Mesodermal cell (in vitro differentiated cells): Measurements from ENCODE around the gene FLAD1.
A peak's percentile ranks its signal among the peaks of the same experiment; 100 is the strongest.

ENCODE experiments used
- H3K27ac ChIP-seq: 2 replicates; pipeline ENCODE4 v1.7.0; 2013; ENCODE audit warnings: mild to moderate bottlenecking, low read depth, low read length, moderate library complexity; ENCODE audit not compliant: severe bottlenecking
- H3K36me3 ChIP-seq: 2 replicates; pipeline ENCODE4 v1.7.1; 2013; ENCODE audit warnings: mild to moderate bottlenecking, low read length, moderate library complexity; ENCODE audit not compliant: control insufficient read depth, insufficient read depth
- H3K4me1 ChIP-seq: one replicate; pipeline ENCODE4 v1.7.1; 2013; ENCODE audit warnings: mild to moderate bottlenecking, low read length; ENCODE audit not compliant: insufficient read depth, control insufficient read depth, poor library complexity, severe bottlenecking
- H3K4me3 ChIP-seq: 2 replicates; pipeline ENCODE4 v1.7.0; 2013; ENCODE audit warnings: low read length, control low read depth, mild to moderate bottlenecking; ENCODE audit not compliant: insufficient read depth, poor library complexity, severe bottlenecking; ENCODE audit errors: extremely low read depth
- H3K9me3 ChIP-seq: 2 replicates; pipeline ENCODE4 v1.7.1; 2013; ENCODE audit warnings: mild to moderate bottlenecking, low read length, moderate library complexity; ENCODE audit not compliant: control insufficient read depth
- whole genome bisulfite sequencing, 2 experiments: methylation state at CpG; one replicate each; pipeline ENCODE4 v1.1.5; 2013; ENCODE audit warnings: missing lambda C conversion rate in 2 of 2; ENCODE audit not compliant: insufficient coverage in 2 of 2; 5-methylcytosine and 5-hydroxymethylcytosine counted together

FLAD1 gene

DNA sequence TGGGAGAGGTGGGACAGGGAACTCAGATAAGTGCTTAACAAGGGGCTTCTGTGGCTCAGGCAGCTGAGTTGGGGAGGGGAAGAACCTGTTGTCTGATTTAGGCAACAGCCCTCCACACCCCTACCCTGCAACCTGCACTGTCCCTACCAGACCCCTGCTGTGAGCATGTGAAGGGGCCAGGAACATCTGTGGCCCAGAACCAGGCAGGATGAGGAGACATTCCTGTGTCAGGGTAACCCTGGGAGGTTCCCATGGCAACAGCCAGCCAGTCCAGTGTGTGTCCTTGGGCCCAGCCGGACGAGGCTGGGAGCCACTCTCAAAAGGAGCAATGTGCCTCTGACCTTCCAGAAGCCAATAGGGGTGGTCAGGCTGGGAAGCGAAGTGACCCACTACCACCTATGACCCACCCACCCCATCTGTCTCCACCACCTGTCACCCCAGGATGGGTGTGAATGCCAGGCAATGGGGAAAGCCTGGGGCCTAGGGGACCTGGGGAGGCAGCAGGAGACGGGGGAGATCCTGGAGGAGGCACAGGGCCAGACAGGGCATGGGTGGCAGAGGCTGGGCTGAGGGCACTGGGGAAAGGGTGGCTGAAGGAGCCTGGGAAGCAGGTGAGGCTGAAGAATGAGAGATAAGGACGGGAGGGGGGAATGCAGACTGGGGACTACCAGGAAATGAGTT lies 41.7 kb upstream of the FLAD1 start:
- peak overlapping the region; percentile 16 for H3K27ac ChIP-seq
- peaks cover 11% of the 10 kb centered on the region for H3K4me1 ChIP-seq
- peaks cover 19% of the 10 kb centered on the region for H3K36me3 ChIP-seq
- H3K9me3 ChIP-seq, result no peaks in the 10 kb centered on the region
- no peak overlapping the region for H3K4me3 ChIP-seq
- 70 to 85% methylated on average over 3 to 4 of the region's 5 CpGs for WGBS, 2 experiments

DNA sequence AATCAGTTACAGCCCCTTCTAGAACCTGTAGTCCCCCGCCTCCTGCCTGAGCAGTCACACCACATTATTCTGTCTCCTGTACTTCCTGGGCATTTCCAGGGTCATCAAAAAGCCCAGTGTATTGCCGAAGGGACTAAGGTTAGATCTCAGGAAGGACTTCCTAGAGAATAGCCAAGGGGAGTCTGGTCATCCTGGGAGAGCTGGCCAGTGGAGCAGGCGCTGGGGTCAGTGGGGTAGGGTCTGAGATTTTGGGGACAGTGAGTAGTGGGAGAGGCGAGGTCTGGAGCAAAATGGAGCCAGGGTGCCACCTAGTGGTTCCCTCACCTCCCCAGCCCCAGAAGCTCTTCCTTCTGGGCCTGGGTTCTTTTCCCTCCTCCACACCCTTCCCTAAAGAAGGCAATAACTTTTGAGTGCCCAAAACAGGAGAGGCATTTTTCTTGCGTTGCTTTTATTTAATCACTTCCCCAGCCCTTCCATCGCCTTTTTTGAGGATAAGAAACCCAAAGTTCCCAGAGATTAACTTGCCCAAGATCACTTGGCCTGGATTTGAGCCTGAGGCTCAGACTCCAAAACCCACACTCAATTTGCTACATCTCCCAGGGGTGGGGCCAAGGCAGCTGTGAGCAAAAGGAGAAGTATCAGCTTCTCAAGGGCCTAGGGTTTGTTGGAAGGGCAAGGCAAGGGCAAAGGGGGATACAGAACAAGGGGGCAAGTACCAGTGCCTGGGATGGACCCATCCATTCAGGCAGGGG lies 39.3 kb upstream of the FLAD1 start:
- WGBS, 2 experiments, result 10 to 52% methylated on average over 2 to 5 of the region's 6 CpGs
- Histone ChIP-seq H3K9me3 (no peaks in the 10 kb centered on the region), H3K36me3 (peaks cover 34% of the 10 kb centered on the region), H3K4me1 (peaks cover 11% of the 10 kb centered on the region), H3K4me3 (no peak overlapping the region), H3K27ac (no peak overlapping the region)

DNA sequence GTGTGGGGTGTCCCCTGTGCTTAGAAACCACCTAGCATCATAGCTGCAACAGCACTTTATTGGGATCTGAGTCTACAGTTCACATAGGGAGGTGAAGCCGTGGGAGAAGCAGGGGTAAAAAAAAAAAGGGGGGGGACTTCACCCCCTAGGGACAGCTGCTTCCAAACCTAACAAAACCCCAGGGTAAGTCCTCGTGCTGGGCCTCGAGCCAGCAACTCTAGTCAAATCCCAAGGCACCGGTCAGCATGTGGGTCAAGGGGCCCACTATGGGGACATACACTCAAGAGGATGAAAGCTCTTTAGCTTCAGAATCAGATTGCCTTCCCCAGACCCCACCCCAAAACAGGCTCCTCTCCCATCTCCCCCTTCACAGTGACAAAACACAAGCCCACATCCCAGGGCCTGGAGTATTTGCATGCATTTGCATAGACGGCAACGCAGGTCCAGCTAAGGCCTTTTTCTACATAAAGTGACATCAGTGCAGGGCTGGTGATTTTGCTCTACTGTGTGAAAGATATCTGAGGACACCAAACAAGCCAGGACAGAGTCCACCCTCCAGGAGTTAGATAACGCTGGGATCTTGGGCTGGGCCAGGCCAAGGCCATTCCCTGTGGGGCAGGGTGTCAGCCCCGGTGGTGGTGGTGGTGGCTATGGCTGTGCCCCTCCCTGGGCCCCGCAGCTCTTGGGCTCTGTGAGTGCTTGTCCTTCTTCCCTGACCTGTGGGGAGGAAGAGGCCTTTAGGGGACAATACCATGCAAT lies 38.6 kb upstream of the FLAD1 start:
- no peaks in the 10 kb centered on the region for H3K9me3 ChIP-seq
- WGBS, 2 experiments, result 85 to 94% methylated on average over 5 to 7 of the region's 9 CpGs
- no peak overlapping the region for H3K4me3 ChIP-seq
- peaks cover 11% of the 10 kb centered on the region for H3K4me1 ChIP-seq
- H3K36me3 ChIP-seq, result peaks cover 34% of the 10 kb centered on the region
- H3K27ac ChIP-seq, result no peak overlapping the region

DNA sequence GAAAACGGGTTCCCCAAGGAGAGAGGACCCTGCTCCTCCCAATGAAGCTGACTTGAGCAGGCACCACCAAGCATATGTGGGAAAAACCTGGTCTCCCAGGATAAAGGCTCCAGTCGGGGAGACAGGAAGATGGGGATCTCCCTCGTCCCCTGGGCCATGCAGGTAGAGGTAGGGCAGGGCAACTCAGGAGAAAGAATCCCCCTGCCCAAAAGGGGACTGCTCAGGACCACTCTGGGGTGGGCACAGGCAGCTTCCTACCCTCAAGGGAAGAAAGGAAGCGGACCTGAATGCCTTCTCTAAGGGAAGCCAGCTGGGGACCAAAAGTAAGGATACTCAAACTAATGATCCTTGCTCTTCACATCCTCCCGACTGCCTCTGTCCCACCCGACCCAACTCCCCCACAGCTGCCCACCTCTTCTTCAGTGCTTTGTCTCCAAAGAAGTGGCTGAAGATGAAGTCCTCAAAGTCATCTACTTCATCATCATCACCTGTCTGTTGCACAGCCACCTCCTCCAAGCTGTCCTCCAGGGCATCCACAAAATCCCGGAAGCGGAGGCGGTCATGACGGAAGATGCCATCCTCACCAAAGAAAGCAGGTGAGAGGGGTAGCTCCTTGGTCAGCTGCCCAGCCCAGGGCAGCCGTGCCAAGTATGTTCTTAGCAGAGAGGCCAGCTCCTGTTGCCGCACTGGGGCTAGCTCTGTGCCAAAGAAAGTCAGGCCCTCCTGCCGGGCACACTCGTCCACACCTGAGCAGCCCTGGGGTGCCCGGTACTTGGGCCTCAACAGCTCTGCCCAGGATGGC lies 37.8 kb upstream of the FLAD1 start:
- 89 to 92% methylated on average over 12 to 14 of the region's 15 CpGs for WGBS, 2 experiments
- no peaks in the 10 kb centered on the region for H3K9me3 ChIP-seq
- peaks cover 36% of the 10 kb centered on the region for H3K36me3 ChIP-seq
- no peak overlapping the region for H3K27ac ChIP-seq
- no peak overlapping the region for H3K4me3 ChIP-seq
- H3K4me1 ChIP-seq, result peaks cover 11% of the 10 kb centered on the region

DNA sequence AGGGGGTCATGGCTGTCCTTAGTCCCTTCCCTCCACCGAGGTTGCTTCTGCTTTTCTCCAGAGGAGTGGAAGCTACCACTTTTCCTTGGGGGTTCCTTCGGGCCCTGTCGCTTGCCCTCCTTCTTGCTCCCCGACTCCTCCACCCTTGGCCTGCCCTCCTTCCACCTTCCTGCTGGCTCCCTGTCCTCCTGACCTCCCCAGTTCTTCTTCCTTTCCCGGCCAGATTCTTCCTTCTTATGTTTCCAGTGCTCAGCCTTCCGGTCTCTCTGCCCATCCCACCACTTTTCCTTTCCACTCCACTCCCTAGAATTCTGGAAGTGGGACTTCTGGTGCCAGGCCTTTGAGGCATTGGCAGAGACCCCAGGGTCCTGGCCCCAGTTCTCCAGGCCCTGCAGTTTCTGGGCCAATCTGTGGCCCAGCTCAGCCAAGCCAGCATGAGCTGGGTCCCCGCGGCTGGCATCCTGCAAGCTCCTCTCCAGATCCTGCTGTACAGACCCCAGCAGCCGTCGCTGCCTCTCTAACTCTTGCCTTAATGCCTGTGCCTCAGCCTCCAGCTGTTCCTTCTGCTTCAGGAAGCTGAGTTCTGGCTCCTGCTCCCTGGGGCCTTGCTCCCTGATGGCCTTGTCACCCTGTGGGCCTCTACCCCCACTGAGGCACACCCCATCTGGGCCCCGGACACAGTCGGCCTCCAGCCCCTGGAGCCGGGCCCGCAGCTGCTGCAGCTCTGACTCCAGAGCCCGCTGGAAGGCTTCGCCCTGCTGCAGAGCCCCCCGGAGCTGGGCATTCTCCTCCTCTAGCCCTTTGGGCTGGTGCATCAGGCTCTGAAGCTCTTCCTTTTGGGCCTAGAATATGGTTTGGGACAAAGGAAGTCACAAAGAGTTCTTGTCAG lies 36.9 kb upstream of the FLAD1 start:
- H3K36me3 ChIP-seq, result peaks cover 45% of the 10 kb centered on the region
- no peak overlapping the region for H3K27ac ChIP-seq
- 92 to 95% methylated on average over 15 of the region's 17 CpGs for WGBS, 2 experiments
- no peaks in the 10 kb centered on the region for H3K9me3 ChIP-seq
- peaks cover 9% of the 10 kb centered on the region for H3K4me1 ChIP-seq
- no peak overlapping the region for H3K4me3 ChIP-seq

DNA sequence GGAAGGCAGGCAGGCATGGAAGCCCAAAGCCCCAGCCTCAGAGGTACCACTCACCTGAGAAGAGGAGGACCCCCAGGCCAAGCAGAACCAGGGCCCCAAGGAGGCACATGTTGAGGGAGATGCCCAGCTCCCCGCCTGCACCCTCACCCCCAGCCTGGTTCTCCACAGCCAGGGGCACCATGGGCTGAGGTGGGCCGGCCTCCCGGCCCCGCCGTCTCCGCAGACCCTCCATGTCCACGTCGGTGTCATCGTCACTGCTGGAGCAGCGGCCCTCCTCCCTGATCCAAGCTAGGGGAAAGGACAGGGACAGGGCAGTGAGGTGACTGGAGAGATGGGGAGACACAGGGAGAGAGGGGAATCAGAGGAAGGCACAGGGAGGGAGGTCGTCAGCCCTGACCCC lies 35.1 kb upstream of the FLAD1 start:
- Histone ChIP-seq H3K4me3 (no peak overlapping the region), H3K27ac (no peak overlapping the region), H3K4me1 (no peaks in the 10 kb centered on the region), H3K9me3 (no peaks in the 10 kb centered on the region), H3K36me3 (peaks cover 45% of the 10 kb centered on the region)
- WGBS, 2 experiments, result 93 to 97% methylated on average over 6 to 11 of the region's 11 CpGs

DNA sequence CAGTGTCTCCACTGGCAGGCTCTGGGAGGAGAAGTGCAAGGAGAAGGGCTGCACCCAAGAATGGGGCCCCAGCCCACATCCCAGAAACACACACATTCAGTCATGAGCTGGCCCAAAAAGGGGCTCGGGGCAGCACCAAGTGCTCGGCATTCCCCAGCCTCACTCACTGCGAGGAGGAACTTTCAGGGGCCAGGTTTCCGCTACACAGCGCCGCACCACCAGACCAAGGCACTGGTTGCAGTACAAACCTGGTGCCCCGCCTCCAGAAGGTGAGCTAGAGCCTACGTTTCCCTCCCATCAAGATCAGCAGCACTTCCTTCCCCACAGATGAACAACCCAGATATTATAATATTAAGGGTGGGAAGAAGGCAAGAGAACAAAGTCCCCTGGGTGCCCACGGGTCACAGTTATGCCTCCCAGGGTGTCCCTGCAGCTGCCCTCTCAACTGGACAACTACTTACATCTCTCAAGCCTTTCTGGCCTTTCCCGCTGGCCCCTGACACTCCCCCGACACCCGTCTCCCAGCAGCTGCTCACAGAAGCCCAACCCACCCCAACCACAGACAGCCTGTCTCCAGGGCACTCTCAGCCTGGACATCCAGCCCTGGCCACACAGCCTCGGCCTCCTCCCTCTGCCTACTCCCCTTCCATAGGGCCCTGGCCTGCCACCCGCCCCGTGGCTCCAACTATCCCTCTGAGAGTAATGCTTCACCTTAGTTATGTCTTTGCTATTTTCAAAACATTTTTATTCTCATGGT lies 31.1 kb upstream of the FLAD1 start:
- no peak overlapping the region for H3K27ac ChIP-seq

DNA sequence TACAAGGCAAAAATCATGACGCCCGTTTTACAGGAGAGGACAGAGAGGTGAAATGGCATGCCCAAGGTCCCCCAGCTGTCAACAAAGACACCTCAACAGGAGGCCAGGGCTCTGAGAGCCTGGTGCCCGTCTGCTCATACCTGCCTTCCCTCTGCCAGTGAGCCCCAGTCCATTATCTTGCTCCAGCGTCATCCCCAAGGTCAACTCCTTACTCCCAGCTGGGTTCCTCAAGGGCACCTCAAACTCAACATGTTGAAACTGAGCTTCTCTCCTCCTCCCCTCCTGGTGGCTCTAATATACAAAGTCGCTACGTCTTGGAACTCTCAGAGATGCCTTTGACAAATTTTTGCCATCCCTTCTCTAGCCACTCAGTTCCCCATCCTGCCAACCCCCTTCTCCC lies 30.5 kb upstream of the FLAD1 start:
- Histone ChIP-seq H3K27ac (no peak overlapping the region), H3K4me1 (peaks cover 30% of the 10 kb centered on the region), H3K4me3 (no peak overlapping the region), H3K36me3 (peaks cover 24% of the 10 kb centered on the region), H3K9me3 (no peaks in the 10 kb centered on the region)
- WGBS, 2 experiments, result 92 to 93% methylated on average over 4 to 6 of the region's 6 CpGs

More for the DNA sequence above, 31.1 kb upstream of the FLAD1 start:
- no peaks in the 10 kb centered on the region for H3K9me3 ChIP-seq
- H3K4me1 ChIP-seq, result peaks cover 24% of the 10 kb centered on the region
- H3K4me3 ChIP-seq, result no peak overlapping the region
- WGBS, 2 experiments, result 86 to 91% methylated on average over 10 to 14 of the region's 15 CpGs
- peaks cover 27% of the 10 kb centered on the region for H3K36me3 ChIP-seq

DNA sequence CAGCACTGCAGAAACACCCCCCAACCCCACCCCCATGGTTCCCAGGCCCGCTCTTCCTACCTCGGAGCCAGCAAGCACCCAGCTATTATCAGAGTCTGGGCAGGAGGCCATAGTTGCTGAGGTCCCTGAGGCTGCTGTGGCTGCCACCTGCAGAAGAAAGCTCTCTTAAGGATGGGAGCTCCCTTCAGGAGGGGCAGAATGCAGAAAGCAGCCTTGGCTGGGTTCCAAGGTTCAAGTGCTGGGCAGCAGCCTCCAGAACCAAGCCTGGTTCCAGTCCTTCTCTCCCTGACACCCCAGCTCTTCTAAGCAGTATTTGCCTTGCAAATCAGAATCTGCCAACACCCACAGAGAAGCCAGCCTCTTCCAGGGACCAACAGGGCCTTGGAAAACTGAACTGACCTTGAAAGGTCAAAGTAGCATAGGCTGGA lies 29.5 kb upstream of the FLAD1 start:
- H3K4me1 ChIP-seq, result peaks cover 30% of the 10 kb centered on the region
- H3K9me3 ChIP-seq, result no peaks in the 10 kb centered on the region
- no peak overlapping the region for H3K4me3 ChIP-seq
- no peak overlapping the region for H3K27ac ChIP-seq
- WGBS, 2 experiments, result 100% methylated on average over 2 of the region's 2 CpGs; no CpG with 5 or more reads in 1 of the 2 experiments
- H3K36me3 ChIP-seq, result peaks cover 25% of the 10 kb centered on the region
